ENCODE measurements around the gene SPECC1L. TPM values are rescaled to one million over a fixed set of nuclear protein-coding genes. Genes with fewer than 3 reads are reported as not detected.

SPECC1L gene
- total RNA-seq, 1 experiment from 2014 or later: 40.8 TPM

- no peak overlapping the region for H2AFZ ChIP-seq (ENCODE audit: low read depth, low read length, poor library complexity, severe bottlenecking)
- ATAC-seq (no peak), DNase-seq (ENCODE audit: low read depth, low spot score) (no peak)
- no TSS peak for BruUV-seq (replicated peaks)
- no peaks in the 10 kb centered on the region; a peak in 1 of 4 replicates for H3K4me1 ChIP-seq (ENCODE audit: control insufficient read depth in 1 of 2, insufficient read depth in 2 of 2, low read length in 2 of 2)
- H3K9ac ChIP-seq (ENCODE audit: low read length): no peak overlapping the region
- no peaks in the 10 kb centered on the region for H4K20me1 ChIP-seq (ENCODE audit: insufficient read depth)
- ChIA-PET CTCF (interaction anchor here (1.4 kb wide), 1 partner anchor 11 kb away, joined by 3 read pairs; no protein-coding TSS in a partner anchor), RAD21 (ENCODE audit: low non-redundant PET in 1 of 2, low total read pairs in 2 of 2, uncharacterized antibody in 2 of 2, unreplicated experiment in 2 of 2) (no interaction called here), POLR2A (no interaction called here)
- H3K4me2 ChIP-seq (ENCODE audit: low read length): no peak overlapping the region
- TF ChIP-seq JUND (IDR thresholded peaks at IDR 0.05) (no peak), ELF1 (IDR thresholded peaks at IDR 0.05; ENCODE audit: borderline replicate concordance, low read depth) (no peak), CBX3 (IDR thresholded peaks at IDR 0.05; ENCODE audit: low read depth) (no peak), EZH2phosphoT487 (IDR thresholded peaks at IDR 0.05; ENCODE audit: borderline replicate concordance) (no peak), POLR2AphosphoS5 (IDR thresholded peaks at IDR 0.05; ENCODE audit: low read depth, low read length) (no peak), ZFX (IDR thresholded peaks at IDR 0.05) (no peak), MAX (IDR thresholded peaks at IDR 0.05) (no peak), FOSL1 (IDR thresholded peaks at IDR 0.05; ENCODE audit: low read depth) (no peak), SIN3A (IDR thresholded peaks at IDR 0.05; ENCODE audit: low read depth) (no peak), EZH2 (IDR thresholded peaks at IDR 0.05) (no peak), ZBTB33 (IDR thresholded peaks at IDR 0.05; ENCODE audit: extremely low read depth, insufficient replicate concordance, low read length) (no peak), SRF (IDR thresholded peaks at IDR 0.05; ENCODE audit: low read depth) (no peak), SP1 (IDR thresholded peaks at IDR 0.05; ENCODE audit: low read depth) (no peak), CTCF (IDR thresholded peaks at IDR 0.05 in 2 of 3, conservative IDR thresholded peaks at IDR 0.05 in 1 of 3; ENCODE audit: borderline replicate concordance in 1 of 3, insufficient read depth in 1 of 3, low read depth in 2 of 3, low read length in 2 of 3) (no peak), REST (IDR thresholded peaks at IDR 0.05; ENCODE audit: low read depth) (no peak), EGR1 (IDR thresholded peaks at IDR 0.05; ENCODE audit: low read depth) (no peak), RAD21 (IDR thresholded peaks at IDR 0.05; ENCODE audit: low read depth) (no peak)
- no peaks in the 10 kb centered on the region for H3K36me3 ChIP-seq (ENCODE audit: control insufficient read depth in 1 of 2, insufficient read depth in 2 of 2, low read length in 2 of 2)
- no peaks in the 10 kb centered on the region for H3K27me3 ChIP-seq (ENCODE audit: insufficient read depth, low read length)
- intact Hi-C loops (cut with micrococcal nuclease): no loop called here
- peaks cover 0 to 4% of the 10 kb centered on the region in 2 experiments; a peak in 2 of 4 replicates for H3K9me3 ChIP-seq (ENCODE audit: control insufficient read depth in 1 of 2, insufficient read depth in 1 of 2, low read depth in 1 of 2, low read length in 2 of 2)
- no peaks in the 10 kb centered on the region for H3K79me2 ChIP-seq (ENCODE audit: insufficient read depth, low read length)
- no peak overlapping the region for H3K4me3 ChIP-seq (replicated peaks in 1 of 2; ENCODE audit: low read depth in 1 of 2, low read length in 2 of 2)
- H3K9me2 ChIP-seq (ENCODE audit: insufficient read depth): no peaks in the 10 kb centered on the region
- H3K27ac ChIP-seq (ENCODE audit: low read depth, low read length): no peak overlapping the region
Observed at GRCh38 chr22:24455751-24456426, 185.3 kb downstream of the SPECC1L start.
